HEK293 (cell line): ENCODE results near the gene GPR45.

Experiments used
- CTCF ChIA-PET: fragments of 350-600 bp; formaldehyde crosslinking; extraction: SDS; loops from one replicate; lab custom pipeline; 2021; ENCODE audit warnings: antibody characterized with exemption; lab: Yijun Ruan, JAX
- POLR2A ChIA-PET: fragments of 300-600 bp; formaldehyde crosslinking; extraction: SDS; loops from one replicate; lab custom pipeline; 2020; ENCODE audit warnings: antibody characterized with exemption, inconsistent platforms; lab: Yijun Ruan, JAX
- H3K27ac ChIP-seq: fragments of 200-500 bp; sonication (Bioruptor generic); 2 replicates; pipeline ENCODE4 v1.5.1; 2014; ENCODE audit warnings: low read depth, low read length, control low read depth, inconsistent platforms; ENCODE audit errors: extremely low read depth
- H3K36me3 ChIP-seq, 2 experiments: fragments of 200-500 bp in 1 of 2; sonication (Bioruptor generic) in 1 of 2; 1 replicate in 1 of 2; 2 replicates in 1 of 2; pipeline ENCODE4 v1.5.1; 2014 to 2017; ENCODE audit warnings: inconsistent platforms in 2 of 2, low read length in 2 of 2; ENCODE audit not compliant: control insufficient read depth in 2 of 2, insufficient read depth in 1 of 2
- H3K4me1 ChIP-seq: fragments of 200-500 bp; sonication (Bioruptor generic); 2 replicates; pipeline ENCODE4 v1.5.1; 2014; ENCODE audit warnings: mild to moderate bottlenecking, low read length, inconsistent platforms; ENCODE audit not compliant: control insufficient read depth, insufficient read depth
- H3K4me3 ChIP-seq: 2 replicates; pipeline ENCODE4 v1.5.1; 2011; ENCODE audit warnings: low read depth, mild to moderate bottlenecking, control low read depth, low read length, moderate library complexity
- H3K9me3 ChIP-seq: fragments of 200-500 bp; sonication (Bioruptor generic); 2 replicates; pipeline ENCODE4 v1.5.1; 2014; ENCODE audit warnings: low read depth, low read length, inconsistent platforms; ENCODE audit not compliant: control insufficient read depth, insufficient read depth
- BCL6B ChIP-seq: fragments of 450-650 bp; formaldehyde crosslinking; IDR thresholded peaks from 2 replicates; pipeline ENCODE4 v1.5.1; 2017; ENCODE audit warnings: missing biosample characterization, missing genetic modification characterization
- PRDM2 ChIP-seq: fragments of 450-650 bp; formaldehyde crosslinking; IDR thresholded peaks from 2 replicates; pipeline ENCODE4 v1.5.1; 2016; ENCODE audit warnings: missing biosample characterization, missing genetic modification characterization, borderline replicate concordance
- REPIN1 ChIP-seq: fragments of 450-650 bp; formaldehyde crosslinking; IDR thresholded peaks from 2 replicates; pipeline ENCODE4 v1.5.1; 2017; ENCODE audit warnings: missing biosample characterization, missing genetic modification characterization, low read depth
- ZBTB7A ChIP-seq: fragments of 450-650 bp; formaldehyde crosslinking; IDR thresholded peaks from 2 replicates; pipeline ENCODE4 v1.5.1; 2016; ENCODE audit warnings: low read depth, missing biosample characterization, missing genetic modification characterization
- ZNF157 ChIP-seq: fragments of 450-650 bp; formaldehyde crosslinking; IDR thresholded peaks from 2 replicates; pipeline ENCODE4 v1.5.1; 2016; ENCODE audit warnings: missing biosample characterization, missing genetic modification characterization
- ZNF221 ChIP-seq: fragments of 450-650 bp; formaldehyde crosslinking; IDR thresholded peaks from 2 replicates; pipeline ENCODE4 v1.5.1; 2017; ENCODE audit warnings: missing biosample characterization, missing genetic modification characterization, borderline replicate concordance
- ZNF280D ChIP-seq: fragments of 450-650 bp; formaldehyde crosslinking; IDR thresholded peaks from 2 replicates; pipeline ENCODE4 v1.5.1; 2016; ENCODE audit warnings: missing biosample characterization, missing genetic modification characterization
- ZNF350 ChIP-seq: fragments of 450-650 bp; formaldehyde crosslinking; IDR thresholded peaks from 2 replicates; pipeline ENCODE4 v1.5.0; 2017; ENCODE audit warnings: missing biosample characterization, mild to moderate bottlenecking, missing genetic modification characterization
- ZNF391 ChIP-seq: fragments of 450-650 bp; formaldehyde crosslinking; IDR thresholded peaks from 2 replicates; pipeline ENCODE4 v1.5.1; 2016; ENCODE audit warnings: low read depth, missing biosample characterization, missing genetic modification characterization, borderline replicate concordance
- ZNF623 ChIP-seq: fragments of 450-650 bp; formaldehyde crosslinking; IDR thresholded peaks from 2 replicates; pipeline ENCODE4 v1.5.1; 2016; ENCODE audit warnings: missing biosample characterization, missing genetic modification characterization
- ZNF776 ChIP-seq: fragments of 450-650 bp; formaldehyde crosslinking; IDR thresholded peaks from 2 replicates; pipeline ENCODE4 v1.5.0; 2017; ENCODE audit warnings: missing biosample characterization, missing genetic modification characterization, borderline replicate concordance
- ZNF843 ChIP-seq: fragments of 450-650 bp; formaldehyde crosslinking; IDR thresholded peaks from 2 replicates; pipeline ENCODE4 v1.5.1; 2016; ENCODE audit warnings: missing biosample characterization, missing genetic modification characterization

Gene GPR45

GRCh38 chr2:105271393-105272045 lies 30.0 kb downstream of the GPR45 start (continued):
- no peak for TF ChIP-seq ZNF843
- TF ChIP-seq ZNF157 (tag by site-specific recombination), result no peak
- TF ChIP-seq ZNF280D, result no peak
- no peak for TF ChIP-seq ZNF776 (tag by site-specific recombination)
- no peak for TF ChIP-seq BCL6B (tag by site-specific recombination)

GRCh38 chr2:105272176-105272575 lies 30.6 kb downstream of the GPR45 start:
- no peak overlapping the region for H3K4me3 ChIP-seq
- CTCF ChIA-PET, result no interaction called here

More at GRCh38 chr2:105272176-105272575, 30.6 kb downstream of the GPR45 start:
- Histone ChIP-seq H3K36me3 (peaks cover 8 to 98% of the 10 kb centered on the region in 2 experiments; a peak in 2 of 3 replicates), H3K9me3 (no peaks in the 10 kb centered on the region), H3K27ac (no peak overlapping the region), H3K4me1 (no peaks in the 10 kb centered on the region)
- TF ChIP-seq ZNF391 (no peak), ZNF350 (tag by site-specific recombination) (no peak), ZNF221 (tag by site-specific recombination) (no peak), PRDM2 (tag by site-specific recombination) (no peak), ZBTB7A (tag by site-specific recombination) (no peak), REPIN1 (tag by site-specific recombination) (no peak), ZNF623 (tag by site-specific recombination) (no peak)
- POLR2A ChIA-PET, result no interaction called here
